ENCODE measurements around the gene SV2C.
A peak's percentile ranks its signal among the peaks of the same experiment; 100 is the strongest.

- peak; percentile 30 for TF ChIP-seq CTCF (IDR thresholded peaks at IDR 0.05; ENCODE audit: borderline replicate concordance, extremely low read depth, low read length, poor library complexity, severe bottlenecking)
- no peak for TF ChIP-seq EZH2 (IDR thresholded peaks at IDR 0.05; ENCODE audit: borderline replicate concordance, low read depth, low read length, severe bottlenecking)
Observed at GRCh38 chr5:76074487-76075065, 8.6 kb upstream of the SV2C start.
